H9 (cell line): ENCODE data around the gene MYOZ2. TPM values are rescaled to one million over a fixed set of nuclear protein-coding genes. Genes with fewer than 3 reads are reported as not detected.

Experiments
- DNase-seq: peaks from one replicate; pipeline ENCODE4 v3.0.0-alpha.2; 2017
- H2AFZ ChIP-seq: one replicate; pipeline ENCODE4 v1.6.1; 2013; ENCODE audit warnings: mild to moderate bottlenecking, low read length, control low read depth, moderate library complexity
- H2AK5ac ChIP-seq: 2 replicates; pipeline ENCODE4 v1.6.1; 2013; ENCODE audit warnings: low read length, control low read depth, mixed read lengths; ENCODE audit not compliant: insufficient read length
- H2BK120ac ChIP-seq: one replicate; pipeline ENCODE4 v1.6.1; 2013; ENCODE audit warnings: low read depth, mild to moderate bottlenecking, low read length, control low read depth, inconsistent platforms; ENCODE audit not compliant: poor library complexity, severe bottlenecking
- H2BK12ac ChIP-seq: 2 replicates; pipeline ENCODE4 v1.6.1; 2013; ENCODE audit warnings: low read length, control low read depth, mixed read lengths, low read depth; ENCODE audit not compliant: insufficient read length
- H2BK15ac ChIP-seq: 2 replicates; pipeline ENCODE4 v1.6.1; 2013; ENCODE audit warnings: low read depth, low read length, control low read depth
- H2BK20ac ChIP-seq: one replicate; pipeline ENCODE4 v1.6.1; 2013; ENCODE audit warnings: low read depth, mild to moderate bottlenecking, low read length, control low read depth, inconsistent platforms; ENCODE audit not compliant: poor library complexity, severe bottlenecking
- H2BK5ac ChIP-seq: 2 replicates; pipeline ENCODE4 v1.6.1; 2013; ENCODE audit warnings: low read length, control low read depth, mixed read lengths; ENCODE audit not compliant: insufficient read length
- H3K14ac ChIP-seq: 2 replicates; pipeline ENCODE4 v1.6.1; 2013; ENCODE audit warnings: low read length, control low read depth; ENCODE audit not compliant: insufficient read depth
- H3K18ac ChIP-seq: 2 replicates; pipeline ENCODE4 v1.6.1; 2013; ENCODE audit warnings: low read depth, mild to moderate bottlenecking, mixed read lengths, low read length, control low read depth; ENCODE audit not compliant: insufficient read length
- H3K23ac ChIP-seq: 2 replicates; pipeline ENCODE4 v1.6.1; 2013; ENCODE audit warnings: low read length, control low read depth, mixed read lengths, low read depth; ENCODE audit not compliant: insufficient read length
- H3K23me2 ChIP-seq: 2 replicates; pipeline ENCODE4 v1.6.1; 2013; ENCODE audit warnings: low read depth, mild to moderate bottlenecking, mixed read lengths, low read length, control low read depth; ENCODE audit not compliant: insufficient read length, poor library complexity, severe bottlenecking
- H3K27ac ChIP-seq: 2 replicates; pipeline ENCODE4 v1.5.1; 2013; ENCODE audit warnings: low read length, control low read depth, mixed read lengths, low read depth; ENCODE audit not compliant: insufficient read length
- H3K27me3 ChIP-seq: 2 replicates; pipeline ENCODE4 v1.6.1; 2013; ENCODE audit warnings: low read length, control low read depth, inconsistent platforms; ENCODE audit not compliant: insufficient read depth
- H3K4ac ChIP-seq: 2 replicates; pipeline ENCODE4 v1.6.1; 2013; ENCODE audit warnings: low read depth, mild to moderate bottlenecking, control low read depth, inconsistent platforms, low read length, moderate library complexity
- H3K4me1 ChIP-seq: 2 replicates; pipeline ENCODE4 v1.6.1; 2013; ENCODE audit warnings: low read length, control low read depth, inconsistent platforms; ENCODE audit not compliant: insufficient read depth
- H3K4me2 ChIP-seq: 2 replicates; pipeline ENCODE4 v1.6.1; 2013; ENCODE audit warnings: low read length, control low read depth, mixed read lengths; ENCODE audit not compliant: insufficient read length, insufficient read depth
- H3K56ac ChIP-seq: 2 replicates; pipeline ENCODE4 v1.6.1; 2013; ENCODE audit warnings: low read depth, mild to moderate bottlenecking, mixed read lengths, low read length, control low read depth; ENCODE audit not compliant: insufficient read length
- H3K79me1 ChIP-seq: 2 replicates; pipeline ENCODE4 v1.6.1; 2013; ENCODE audit warnings: low read depth, mild to moderate bottlenecking, moderate library complexity, low read length, control low read depth, inconsistent platforms; ENCODE audit not compliant: insufficient read depth, poor library complexity, severe bottlenecking
- H3K79me2 ChIP-seq: 2 replicates; pipeline ENCODE4 v1.6.1; 2013; ENCODE audit warnings: low read length, control low read depth, inconsistent platforms; ENCODE audit not compliant: insufficient read depth
- H3K9ac ChIP-seq: 2 replicates; pipeline ENCODE4 v1.6.1; 2013; ENCODE audit warnings: low read length, control low read depth, mixed read lengths; ENCODE audit not compliant: insufficient read length; ENCODE audit errors: extremely low read depth
- H3K9me3 ChIP-seq: one replicate; pipeline ENCODE4 v1.6.1; 2013; ENCODE audit warnings: low read depth, low read length, inconsistent platforms; ENCODE audit not compliant: control insufficient read depth
- H3T11ph ChIP-seq: one replicate; pipeline ENCODE4 v1.6.1; 2013; ENCODE audit warnings: mild to moderate bottlenecking, low read length, control low read depth, inconsistent platforms
- H4K20me1 ChIP-seq: one replicate; pipeline ENCODE4 v1.6.1; 2013; ENCODE audit not compliant: control insufficient read depth, insufficient read length, insufficient read depth
- H4K5ac ChIP-seq: 2 replicates; pipeline ENCODE4 v1.6.1; 2013; ENCODE audit warnings: low read depth, mild to moderate bottlenecking, mixed read lengths, low read length, control low read depth; ENCODE audit not compliant: insufficient read length
- H4K8ac ChIP-seq: replicated peaks from 2 replicates; pipeline ENCODE4 v1.6.1; 2013; ENCODE audit warnings: low read length, control low read depth, mixed read lengths, low read depth; ENCODE audit not compliant: insufficient read length
- H4K91ac ChIP-seq: 2 replicates; pipeline ENCODE4 v1.6.1; 2013; ENCODE audit warnings: low read depth, mild to moderate bottlenecking, moderate library complexity, mixed read lengths, low read length, control low read depth; ENCODE audit not compliant: insufficient read length
- H3K27ac Mint-ChIP-seq, 3 experiments: 2 replicates in 2 of 3; 3 replicates in 1 of 3; pipeline ENCODE4 v1.8.0; 2020 to 2021; ENCODE audit warnings: mixed read lengths in 3 of 3, mild to moderate bottlenecking in 1 of 3, moderate library complexity in 1 of 3
- H3K27me3 Mint-ChIP-seq: 2 replicates; pipeline ENCODE4 v1.8.0; 2021; ENCODE audit warnings: low read depth, mild to moderate bottlenecking, moderate library complexity, mixed read lengths
- H3K36me3 Mint-ChIP-seq, 3 experiments: 2 replicates in 2 of 3; 3 replicates in 1 of 3; pipeline ENCODE4 v1.8.0; 2020 to 2021; ENCODE audit warnings: low read depth in 3 of 3, mixed read lengths in 3 of 3; ENCODE audit not compliant: insufficient read depth in 1 of 3
- H3K4me1 Mint-ChIP-seq, 2 experiments: 2 replicates each; pipeline ENCODE4 v1.8.0; 2020; ENCODE audit warnings: mixed read lengths in 2 of 2
- H3K4me3 Mint-ChIP-seq, 2 experiments: 2 replicates in 1 of 2; 3 replicates in 1 of 2; pipeline ENCODE4 v1.8.0; 2020 to 2021; ENCODE audit warnings: mild to moderate bottlenecking in 2 of 2, mixed read lengths in 2 of 2, moderate library complexity in 1 of 2
- H3K9me3 Mint-ChIP-seq, 2 experiments: 2 replicates in 1 of 2; 3 replicates in 1 of 2; pipeline ENCODE4 v1.8.0; 2020; ENCODE audit warnings: mild to moderate bottlenecking in 2 of 2, mixed read lengths in 2 of 2, moderate library complexity in 1 of 2
- CTCF ChIP-seq: fragments of 200-600 bp; sonication (generic); conservative IDR thresholded peaks from 3 replicates; pipeline ENCODE4 v1.8.0; 2021; ENCODE audit warnings: antibody characterized with exemption, mild to moderate bottlenecking
- WGBS: extraction: QIAGEN DNeasy Blood & Tissue Kit; methylation state at CpG from one replicate; pipeline ENCODE4 v1.1.7; 2013; ENCODE audit warnings: missing lambda C conversion rate, low lambda C conversion rate, mixed read lengths; ENCODE audit not compliant: insufficient read length; ENCODE audit errors: extremely low coverage; 5-methylcytosine and 5-hydroxymethylcytosine counted together
- total RNA-seq: library from RNA; stranded (reverse); gene quantifications from 2 replicates; pipeline ENCODE4 v1.2.1, GENCODE V29; 2021

MYOZ2 gene
- total RNA-seq, 1 experiment from 2014 or later, result not detected

- no peaks in the 10 kb centered on the region for H3K9me3 ChIP-seq
- no peaks in the 10 kb centered on the region for H3K79me1 ChIP-seq
- no peaks in the 10 kb centered on the region for H3K23me2 ChIP-seq
- no peak overlapping the region for H3T11ph ChIP-seq
- H4K8ac ChIP-seq, result no peak overlapping the region
- no peak overlapping the region for H2BK5ac ChIP-seq
- no peak for DNase-seq
- H3K18ac ChIP-seq, result no peak overlapping the region
- H3K14ac ChIP-seq, result no peak overlapping the region
- Mint-ChIP-seq H3K9me3 (no peaks in the 10 kb centered on the region), H3K27me3 (no peaks in the 10 kb centered on the region), H3K27ac (no peak overlapping the region), H3K4me1 (peaks cover 0 to 3% of the 10 kb centered on the region in 2 experiments; a peak in 3 of 4 replicates), H3K36me3 (no peaks in the 10 kb centered on the region), H3K4me3 (no peak overlapping the region)
- no peak overlapping the region for H2BK15ac ChIP-seq
- H2BK12ac ChIP-seq, result no peak overlapping the region
- H2BK120ac ChIP-seq, result no peak overlapping the region
- no peaks in the 10 kb centered on the region for H3K4me1 ChIP-seq
- no peak overlapping the region for H2BK20ac ChIP-seq
- no peak for TF ChIP-seq CTCF
- no peaks in the 10 kb centered on the region for H3K79me2 ChIP-seq
- no peak overlapping the region for H3K9ac ChIP-seq
- no peak overlapping the region for H3K23ac ChIP-seq
- no CpG with 5 or more reads among the region's 2 CpGs for WGBS
- no peak overlapping the region for H2AFZ ChIP-seq
- no peak overlapping the region for H3K4ac ChIP-seq
- no peak overlapping the region for H2AK5ac ChIP-seq
- no peaks in the 10 kb centered on the region for H4K20me1 ChIP-seq
- H3K27me3 ChIP-seq, result no peaks in the 10 kb centered on the region
- H3K56ac ChIP-seq, result no peak overlapping the region
- H4K5ac ChIP-seq, result no peak overlapping the region
- no peak overlapping the region for H3K4me2 ChIP-seq
- no peak overlapping the region for H4K91ac ChIP-seq
- H3K27ac ChIP-seq, result no peak overlapping the region
Measured at GRCh38 chr4:119118397-119118796, 17.2 kb upstream of the MYOZ2 start.
